K562 (cell line): ENCODE results near the gene PACS2. TPM values are rescaled to one million over a fixed set of nuclear protein-coding genes. Genes with fewer than 3 reads are reported as not detected.

Experiments used
- ATAC-seq: fragments of 200-7000 bp; cut with Tn5 transposase; 3 replicates; pipeline ENCODE4 v1.9.1; 2020; ENCODE audit warnings: moderate library complexity
- BruUV-seq: library from RNA; stranded (reverse); fragments of 400-500 nt; replicated peaks from 2 replicates; lab custom pipeline; 2021; lab: Mats Ljungman, UMichigan
- CTCF ChIA-PET: fragments of 300-600 bp; formaldehyde crosslinking; extraction: SDS; loops from one replicate; lab custom pipeline; 2021; ENCODE audit warnings: low intra/inter-chr PET ratio; lab: Yijun Ruan, JAX
- POLR2A ChIA-PET: fragments of 300-600, 350-650 bp; sonication (Branson Sonifier 250); formaldehyde crosslinking; extraction: SDS; loops from one replicate; lab custom pipeline; 2021; ENCODE audit warnings: antibody characterized with exemption, inconsistent platforms; lab: Yijun Ruan, JAX
- DNase-seq, 4 experiments: peaks; one replicate each; pipeline versions ENCODE4 v3.0.0 to v3.0.0-alpha.2; 2011 to 2018; ENCODE audit warnings: low spot score in 3 of 4, mixed read lengths in 3 of 4; ENCODE audit errors: extremely low read depth in 1 of 4
- FAIRE-seq: peaks from 2 replicates; lab custom pipeline; 2011; peaks lifted over from hg19 to GRCh38; lab: Jason Lieb, UNC
- H2AFZ ChIP-seq: 2 replicates; pipeline ENCODE4 v1.6.0; 2011; ENCODE audit warnings: low read depth, low read length, control low read depth, inconsistent platforms
- H3K27ac ChIP-seq: fragments of 200-600 bp; 3 replicates; pipeline ENCODE4 v1.8.0; 2011; ENCODE audit warnings: low read depth, mild to moderate bottlenecking, control low read depth, inconsistent platforms, low read length, moderate library complexity, mixed read lengths; ENCODE audit errors: extremely low read depth
- H3K27me3 ChIP-seq, 2 experiments: fragments of 300-600 bp in 1 of 2; 2 replicates in 1 of 2; 3 replicates in 1 of 2; pipeline versions ENCODE4 v1.6.0 to v1.8.0; 2011; ENCODE audit warnings: inconsistent platforms in 2 of 2, low read length in 2 of 2, mild to moderate bottlenecking in 1 of 2, mixed read lengths in 1 of 2, moderate library complexity in 1 of 2; ENCODE audit not compliant: control insufficient read depth in 2 of 2, insufficient read depth in 2 of 2
- H3K36me3 ChIP-seq: fragments of 300-600 bp; 3 replicates; pipeline ENCODE4 v1.8.0; 2011; ENCODE audit warnings: mild to moderate bottlenecking, low read length, inconsistent platforms; ENCODE audit not compliant: control insufficient read depth, insufficient read depth
- H3K4me1 ChIP-seq, 2 experiments: fragments of 200-600 bp in 1 of 2; replicated peaks in 1 of 2; 2 replicates in 1 of 2; 3 replicates in 1 of 2; pipeline versions ENCODE4 v1.5.1 to v1.8.0; 2011; ENCODE audit warnings: inconsistent platforms in 2 of 2, low read length in 2 of 2, mild to moderate bottlenecking in 1 of 2, mixed read lengths in 1 of 2, moderate library complexity in 1 of 2; ENCODE audit not compliant: control insufficient read depth in 2 of 2, insufficient read depth in 2 of 2
- H3K4me2 ChIP-seq: 2 replicates; pipeline ENCODE4 v1.6.1; 2011; ENCODE audit warnings: low read length, control low read depth, inconsistent platforms, mixed read lengths; ENCODE audit not compliant: insufficient read depth
- H3K4me3 ChIP-seq: fragments of 200-600 bp; sonication (generic), shearing (Covaris generic); 2 replicates; pipeline ENCODE4 v1.5.1; 2016; ENCODE audit warnings: control low read depth, inconsistent platforms
- H3K79me2 ChIP-seq: fragments of 200-600 bp; 3 replicates; pipeline ENCODE4 v1.8.0; 2011; ENCODE audit warnings: low read length, inconsistent platforms; ENCODE audit not compliant: control insufficient read depth, insufficient read depth
- H3K9ac ChIP-seq, 2 experiments: 2 replicates each; pipeline versions ENCODE4 v1.6.0 to v1.6.1; 2011; ENCODE audit warnings: low read depth in 2 of 2, low read length in 2 of 2, control low read depth in 1 of 2, inconsistent platforms in 1 of 2, mild to moderate bottlenecking in 1 of 2, mixed read lengths in 1 of 2; ENCODE audit not compliant: insufficient read depth in 1 of 2
- H3K9me1 ChIP-seq: one replicate; pipeline ENCODE4 v1.6.0; 2011; ENCODE audit warnings: inconsistent platforms, mild to moderate bottlenecking, low read length, moderate library complexity; ENCODE audit not compliant: control insufficient read depth, insufficient read depth
- H3K9me3 ChIP-seq: replicated peaks from 2 replicates; pipeline ENCODE4 v1.5.1; 2011; ENCODE audit warnings: low read depth, low read length, inconsistent platforms; ENCODE audit not compliant: control insufficient read depth, insufficient read depth
- H4K20me1 ChIP-seq: replicated peaks from 2 replicates; pipeline ENCODE4 v1.6.1; 2011; ENCODE audit warnings: low read length, inconsistent platforms, mixed read lengths; ENCODE audit not compliant: control insufficient read depth, insufficient read depth
- ESRRA ChIP-seq: fragments of 450-650 bp; IDR thresholded peaks from 2 replicates; pipeline ENCODE4 v1.6.1; 2014; ENCODE audit warnings: low read depth, mild to moderate bottlenecking, moderate library complexity, borderline replicate concordance
- POLR2G ChIP-seq: fragments of 200-400 bp; formaldehyde crosslinking; IDR thresholded peaks from 2 replicates; pipeline ENCODE4 v1.6.1; 2017; ENCODE audit warnings: low read depth, mild to moderate bottlenecking, antibody characterized with exemption, low read length, moderate library complexity
- SAFB2 ChIP-seq: fragments of 200-400 bp; formaldehyde crosslinking; IDR thresholded peaks from 2 replicates; pipeline ENCODE4 v1.6.1; 2018; ENCODE audit warnings: borderline replicate concordance, low read length, low read depth, moderate library complexity; ENCODE audit not compliant: severe bottlenecking
- SMAD3 ChIP-seq: fragments of 450-650 bp; formaldehyde crosslinking; conservative IDR thresholded peaks from 2 replicates; pipeline ENCODE4 v1.4.0; 2020; ENCODE audit warnings: mild to moderate bottlenecking
- SRF ChIP-seq, 2 experiments: fragments of 250-450, 450-650 bp in 1 of 2; sonication (Bioruptor Pico) in 1 of 2; sonication (generic) in 1 of 2; formaldehyde crosslinking; IDR thresholded peaks; 2 replicates each; pipeline versions ENCODE4 v1.5.0 to v1.5.1; 2020 to 2022; ENCODE audit warnings: mild to moderate bottlenecking in 1 of 2, missing genetic modification reagents in 1 of 2
- ZNF586 ChIP-seq: fragments of 450-650 bp; formaldehyde crosslinking; conservative IDR thresholded peaks from 2 replicates; pipeline ENCODE4 v1.4.0; 2020; ENCODE audit warnings: mild to moderate bottlenecking, moderate library complexity
- ZNF76 ChIP-seq: fragments of 250-450 bp; sonication (Bioruptor Pico); IDR thresholded peaks from 2 replicates; pipeline ENCODE4 v1.4.0; 2020; ENCODE audit warnings: mild to moderate bottlenecking, moderate library complexity, borderline replicate concordance
- ZNF785 ChIP-seq: fragments of 250-450 bp; sonication (Bioruptor Pico); IDR thresholded peaks from 2 replicates; pipeline ENCODE4 v1.4.0; 2020; ENCODE audit warnings: mild to moderate bottlenecking
- WGBS: fragments of 100-300 bp; shearing (Covaris generic); methylation state at CpG from one replicate; pipeline ENCODE4 v1.1.6; 2016; ENCODE audit warnings: low coverage, mixed read lengths; ENCODE audit not compliant: insufficient coverage; ENCODE audit errors: missing lambda C conversion rate; 5-methylcytosine and 5-hydroxymethylcytosine counted together
- in situ Hi-C: fragments of 300-500 bp; cut with MboI; formaldehyde crosslinking; loops from 4 replicates; pipeline ENCODE4 v1.15.0; 2018; ENCODE audit warnings: inconsistent platforms, mixed read lengths
- intact Hi-C: fragments of 100-400 bp; cut with micrococcal nuclease; formaldehyde crosslinking; loops from 2 replicates; pipeline ENCODE4 v1.14.2; 2022
- polyA plus RNA-seq, 8 experiments: library from polyadenylated mRNA; depleted of rRNA in 4 of 8; stranded (reverse) in 5 of 8; unstranded in 3 of 8; fragments of >200 nt; fragmentation: Nextera tagmentation in 2 of 8; fragmentation: Illumina TruSeq in 1 of 8; extraction: Ambion mirVana in 2 of 8; extraction: Trizol in 1 of 8; gene quantifications; 2 replicates each; pipeline versions ENCODE4 v1.2.1 to v1.2.3, GENCODE V29; 2011 to 2014; ENCODE audit warnings: inconsistent platforms in 1 of 8, missing spikeins in 1 of 8
- total RNA-seq, 7 experiments: library from RNA; depleted of rRNA in 6 of 7; stranded (reverse); fragments of >200 nt in 6 of 7; fragmentation: Illumina TruSeq in 2 of 7; extraction: Trizol in 2 of 7; gene quantifications; 2 replicates each; pipeline versions ENCODE4 v1.2.1 to v1.2.3, GENCODE V29; 2011 to 2021; ENCODE audit warnings: low replicate concordance in 1 of 7
- TF ChIP-seq, protein P1 (sequence below): fragments of 450-650 bp; IDR thresholded peaks from 2 replicates; pipeline ENCODE4 v1.6.1; 2017; ENCODE audit warnings: mild to moderate bottlenecking, moderate library complexity

The PACS2 gene
- total and polyA plus RNA-seq, 9 of the 15 experiments (the other 6 are each of a cell fraction or from before 2014, with no cell fraction given), result 0.11 to 20.8 (median 9.9) TPM

DNA sequence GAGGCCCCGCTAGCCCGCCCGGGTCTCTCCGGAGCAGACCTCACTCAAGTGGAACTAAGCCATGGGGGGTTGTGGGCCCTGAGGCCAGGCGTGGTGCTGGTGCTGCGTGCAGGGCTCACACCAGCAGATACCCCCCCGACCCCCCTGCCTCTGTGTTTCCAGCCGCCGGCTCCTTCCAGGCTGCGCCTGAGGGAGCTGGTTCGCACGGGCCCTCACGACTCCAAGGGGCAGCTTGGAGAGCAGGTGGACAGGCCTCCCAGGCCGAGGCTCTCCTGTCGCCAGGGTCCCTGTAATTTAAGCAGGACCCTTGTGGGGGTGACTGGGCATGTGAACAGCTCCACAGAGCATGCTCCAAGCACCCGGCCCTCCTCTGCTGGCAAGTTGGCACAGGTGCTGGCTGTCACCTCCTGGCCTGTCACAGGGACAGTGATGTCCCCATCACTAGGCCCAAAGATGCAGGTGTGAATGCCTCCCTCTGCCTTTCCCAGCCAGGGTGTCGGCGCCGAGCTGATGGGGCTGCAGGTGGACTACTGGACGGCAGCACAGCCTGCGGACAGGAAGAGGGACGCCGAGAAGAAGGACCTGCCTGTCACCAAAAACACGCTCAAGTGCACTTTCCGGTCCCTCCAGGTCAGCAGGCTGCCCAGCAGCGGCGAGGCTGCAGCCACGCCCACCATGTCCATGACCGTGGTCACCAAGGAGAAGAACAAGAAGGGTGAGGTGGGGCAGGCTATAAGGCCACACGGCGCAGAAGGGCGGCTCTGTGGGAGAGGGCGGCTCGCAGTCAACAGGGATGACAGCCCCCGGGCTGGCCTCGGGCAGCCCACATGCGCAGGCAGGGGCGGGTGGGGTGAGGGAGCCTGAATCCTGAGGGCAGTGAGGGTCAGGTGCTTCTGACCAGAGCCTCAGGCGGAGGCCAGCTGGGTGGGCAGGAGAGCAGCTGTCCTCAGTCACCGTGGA is 77.9 kb downstream of the PACS2 start:
- BruUV-seq, result no TSS peak
- Histone ChIP-seq H3K79me2 (no peaks in the 10 kb centered on the region), H3K4me1 (peaks cover 0 to 71% of the 10 kb centered on the region in 2 experiments; a peak in 4 of 5 replicates), H4K20me1 (no peaks in the 10 kb centered on the region), H3K27me3 (no peaks in the 10 kb centered on the region), H3K27ac (no peak overlapping the region), H3K36me3 (no peaks in the 10 kb centered on the region), H2AFZ (no peak overlapping the region), H3K4me2 (no peak overlapping the region), H3K9ac (no peak overlapping the region; a peak in 1 of 4 replicates), H3K9me3 (no peaks in the 10 kb centered on the region), H3K9me1 (no peaks in the 10 kb centered on the region), H3K4me3 (no peak overlapping the region)
- POLR2A ChIA-PET, result no interaction called here
- DNase-seq (no peak), FAIRE-seq (no peak), ATAC-seq (no peak)
- intact Hi-C loops, result no loop called here
- 56% methylated on average over 18 of the region's 40 CpGs for WGBS
- in situ Hi-C loops, result no loop called here
- TF ChIP-seq ZNF76 (CRISPR knock-in tag) (no peak), POLR2G (0 out of 2 replicates have a peak, but pooled peaks have one; percentile 31)
- CTCF ChIA-PET, result no interaction called here

DNA sequence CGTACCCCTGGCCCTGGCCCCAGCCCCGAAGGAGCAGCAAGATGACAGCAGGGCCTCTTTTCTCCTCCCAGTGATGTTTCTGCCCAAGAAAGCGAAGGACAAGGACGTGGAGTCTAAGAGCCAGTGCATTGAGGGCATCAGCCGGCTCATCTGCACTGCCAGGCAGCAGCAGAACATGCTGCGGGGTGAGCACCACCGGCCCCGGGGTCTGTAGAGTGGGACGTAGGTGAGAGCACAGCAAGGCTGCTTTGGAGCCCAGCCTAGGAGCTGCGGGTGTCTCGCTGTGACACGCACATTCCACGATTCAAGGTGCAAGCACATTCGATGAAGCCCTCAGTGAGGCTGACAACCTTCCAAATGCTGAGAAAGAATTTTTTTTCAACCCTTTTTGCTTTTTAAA is 78.6 kb downstream of the PACS2 start:
- no peak overlapping the region; a peak in 1 of 4 replicates for H3K9ac ChIP-seq
- in situ Hi-C loops (no loop called here), intact Hi-C loops (no loop called here)
- no peak for DNase-seq
- H3K4me1 ChIP-seq, result peaks cover 5 to 78% of the 10 kb centered on the region in 2 experiments; a peak in 4 of 5 replicates
- no peak overlapping the region for H3K4me2 ChIP-seq
- TF ChIP-seq SAFB2 (no peak), SMAD3 (CRISPR knock-in tag) (no peak), ZNF586 (CRISPR knock-in tag) (no peak), ESRRA (no peak), ZNF785 (no peak), SRF (CRISPR knock-in tag; IDR thresholded peaks at IDR 0.05) (no peak)
- TF ChIP-seq, protein P1, sequence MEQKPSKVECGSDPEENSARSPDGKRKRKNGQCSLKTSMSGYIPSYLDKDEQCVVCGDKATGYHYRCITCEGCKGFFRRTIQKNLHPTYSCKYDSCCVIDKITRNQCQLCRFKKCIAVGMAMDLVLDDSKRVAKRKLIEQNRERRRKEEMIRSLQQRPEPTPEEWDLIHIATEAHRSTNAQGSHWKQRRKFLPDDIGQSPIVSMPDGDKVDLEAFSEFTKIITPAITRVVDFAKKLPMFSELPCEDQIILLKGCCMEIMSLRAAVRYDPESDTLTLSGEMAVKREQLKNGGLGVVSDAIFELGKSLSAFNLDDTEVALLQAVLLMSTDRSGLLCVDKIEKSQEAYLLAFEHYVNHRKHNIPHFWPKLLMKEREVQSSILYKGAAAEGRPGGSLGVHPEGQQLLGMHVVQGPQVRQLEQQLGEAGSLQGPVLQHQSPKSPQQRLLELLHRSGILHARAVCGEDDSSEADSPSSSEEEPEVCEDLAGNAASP, result no peak
- no peak overlapping the region for H2AFZ ChIP-seq
- ChIA-PET CTCF (no interaction called here), POLR2A (no interaction called here)
- no peak for ATAC-seq
- no peaks in the 10 kb centered on the region for H3K27me3 ChIP-seq
- H3K36me3 ChIP-seq, result no peaks in the 10 kb centered on the region
- FAIRE-seq, result no peak
- no peak overlapping the region for H3K4me3 ChIP-seq
- no peaks in the 10 kb centered on the region for H3K79me2 ChIP-seq
- H3K9me3 ChIP-seq, result no peaks in the 10 kb centered on the region
- H3K27ac ChIP-seq, result no peak overlapping the region
- WGBS, result 81% methylated on average over 9 of the region's 14 CpGs
- no peaks in the 10 kb centered on the region for H3K9me1 ChIP-seq
- BruUV-seq, result no TSS peak
- H4K20me1 ChIP-seq, result no peaks in the 10 kb centered on the region
